Measurements from ENCODE around the gene DDR2. TPM values are rescaled to one million over a fixed set of nuclear protein-coding genes. Genes with fewer than 3 reads are reported as not detected.

Gene DDR2
- total and polyA plus RNA-seq, 8 donors: 28.5 to 47.9 (median 45.0) TPM

- no peak for ATAC-seq
- intact Hi-C loops (cut with DNase I): no loop called here
- H3K36me3 ChIP-seq: no peaks in the 10 kb centered on the region
- no peaks in the 10 kb centered on the region for H3K4me1 ChIP-seq
- H3K27ac ChIP-seq: no peak overlapping the region
- DNase-seq: no peak
- H3K4me3 ChIP-seq: no peak overlapping the region
- H3K9me3 ChIP-seq: no peaks in the 10 kb centered on the region
- no peaks in the 10 kb centered on the region for H3K27me3 ChIP-seq
- TF ChIP-seq, protein P1, sequence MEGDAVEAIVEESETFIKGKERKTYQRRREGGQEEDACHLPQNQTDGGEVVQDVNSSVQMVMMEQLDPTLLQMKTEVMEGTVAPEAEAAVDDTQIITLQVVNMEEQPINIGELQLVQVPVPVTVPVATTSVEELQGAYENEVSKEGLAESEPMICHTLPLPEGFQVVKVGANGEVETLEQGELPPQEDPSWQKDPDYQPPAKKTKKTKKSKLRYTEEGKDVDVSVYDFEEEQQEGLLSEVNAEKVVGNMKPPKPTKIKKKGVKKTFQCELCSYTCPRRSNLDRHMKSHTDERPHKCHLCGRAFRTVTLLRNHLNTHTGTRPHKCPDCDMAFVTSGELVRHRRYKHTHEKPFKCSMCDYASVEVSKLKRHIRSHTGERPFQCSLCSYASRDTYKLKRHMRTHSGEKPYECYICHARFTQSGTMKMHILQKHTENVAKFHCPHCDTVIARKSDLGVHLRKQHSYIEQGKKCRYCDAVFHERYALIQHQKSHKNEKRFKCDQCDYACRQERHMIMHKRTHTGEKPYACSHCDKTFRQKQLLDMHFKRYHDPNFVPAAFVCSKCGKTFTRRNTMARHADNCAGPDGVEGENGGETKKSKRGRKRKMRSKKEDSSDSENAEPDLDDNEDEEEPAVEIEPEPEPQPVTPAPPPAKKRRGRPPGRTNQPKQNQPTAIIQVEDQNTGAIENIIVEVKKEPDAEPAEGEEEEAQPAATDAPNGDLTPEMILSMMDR (IDR thresholded peaks at IDR 0.05): no peak
Observed at GRCh38 chr1:162629077-162629627, 3.1 kb upstream of the DDR2 start.

DNA sequence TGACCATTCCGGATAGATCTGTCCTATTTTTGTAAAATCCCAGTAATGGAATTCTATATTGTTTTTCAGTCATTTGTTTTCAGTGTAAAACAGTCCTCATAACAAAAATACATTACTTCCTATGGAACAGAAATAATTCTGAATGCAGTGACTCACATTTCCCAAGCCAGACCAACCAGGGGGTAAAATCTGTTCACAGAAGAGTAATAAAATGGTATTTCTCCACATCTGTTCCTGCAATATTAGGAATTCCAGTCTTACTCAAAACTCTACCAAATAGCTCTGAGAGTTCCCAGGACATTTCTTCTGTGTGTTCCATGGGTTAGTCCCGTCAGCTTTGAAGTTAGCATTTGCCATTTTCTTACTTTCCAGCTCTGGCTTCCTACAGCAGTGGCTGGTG is 2.6 kb upstream of the DDR2 start:
- H3K4me3 ChIP-seq: no peak overlapping the region
- intact Hi-C loops (cut with DNase I): no loop called here
- no peaks in the 10 kb centered on the region for H3K9me3 ChIP-seq
- TF ChIP-seq, protein P1 (IDR thresholded peaks at IDR 0.05): no peak
- H3K27me3 ChIP-seq: no peaks in the 10 kb centered on the region
- ATAC-seq (no peak), DNase-seq (no peak)
- H3K27ac ChIP-seq: no peak overlapping the region
- no peaks in the 10 kb centered on the region for H3K36me3 ChIP-seq
- no peaks in the 10 kb centered on the region for H3K4me1 ChIP-seq

DNA sequence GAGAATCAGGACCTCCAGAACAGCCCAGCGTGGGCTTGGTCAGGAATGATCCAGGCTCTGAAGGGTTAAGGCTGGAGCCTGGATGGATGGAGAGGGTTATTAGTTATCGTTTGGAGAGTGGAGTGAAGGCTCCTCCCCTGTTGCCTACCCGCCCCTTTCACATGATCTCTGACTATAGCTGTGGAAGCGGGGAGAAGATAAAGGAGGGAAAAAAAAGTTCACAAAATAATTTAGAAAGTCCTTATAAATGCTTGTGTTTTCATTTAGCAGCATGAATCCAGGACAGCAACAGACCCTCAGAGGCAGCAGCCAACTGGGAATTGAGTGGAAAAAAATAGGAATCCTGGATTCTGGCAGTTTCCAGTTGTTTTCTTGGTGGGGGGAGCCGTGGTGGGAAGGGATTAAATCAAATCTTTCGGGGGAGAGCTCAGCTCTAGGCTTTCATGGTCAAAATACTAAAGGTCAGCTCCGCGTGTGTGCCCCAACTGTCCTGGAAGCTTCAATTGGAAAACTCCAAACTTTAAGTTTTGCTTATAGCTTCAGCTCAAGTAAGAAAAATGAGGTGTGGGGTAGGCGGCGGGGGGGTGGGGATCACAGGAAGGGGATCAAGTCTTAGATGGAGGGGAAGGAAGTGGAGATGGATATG is 595 bp upstream of the DDR2 start:
- peak overlapping the region; percentile 58 to 84 for H3K27ac ChIP-seq
- H3K4me3 ChIP-seq: peak overlapping the region; percentile 19 to 29
- intact Hi-C loops (cut with DNase I): no loop called here
- no peaks in the 10 kb centered on the region for H3K36me3 ChIP-seq
- DNase-seq (peak in 2 of 4 donors; percentile 67 to 84), ATAC-seq (peak; percentile 76)
- no peaks in the 10 kb centered on the region for H3K4me1 ChIP-seq
- H3K27me3 ChIP-seq: no peaks in the 10 kb centered on the region
- no peaks in the 10 kb centered on the region for H3K9me3 ChIP-seq
- TF ChIP-seq, protein P1 (IDR thresholded peaks at IDR 0.05): no peak

DNA sequence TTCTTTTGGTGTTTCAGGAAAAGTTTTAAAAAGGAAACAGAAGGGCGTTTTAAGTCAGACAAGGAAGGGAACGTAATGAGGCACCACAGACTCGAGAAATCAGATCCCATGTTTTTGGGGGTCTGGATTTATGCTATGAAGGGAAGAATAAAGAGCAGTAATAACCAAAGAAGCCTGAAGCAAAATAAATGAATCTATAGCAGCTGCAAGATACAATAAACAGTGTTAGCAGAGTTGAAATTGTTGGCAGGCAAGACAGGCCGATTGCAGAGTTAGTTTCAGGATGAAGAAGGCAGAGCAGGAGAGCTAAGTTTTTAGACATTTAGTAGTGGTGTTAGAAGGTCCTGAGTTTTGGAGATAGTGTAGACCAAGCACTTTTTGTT is 425 bp downstream of the DDR2 start:
- intact Hi-C loops (cut with DNase I): no loop called here

DNA sequence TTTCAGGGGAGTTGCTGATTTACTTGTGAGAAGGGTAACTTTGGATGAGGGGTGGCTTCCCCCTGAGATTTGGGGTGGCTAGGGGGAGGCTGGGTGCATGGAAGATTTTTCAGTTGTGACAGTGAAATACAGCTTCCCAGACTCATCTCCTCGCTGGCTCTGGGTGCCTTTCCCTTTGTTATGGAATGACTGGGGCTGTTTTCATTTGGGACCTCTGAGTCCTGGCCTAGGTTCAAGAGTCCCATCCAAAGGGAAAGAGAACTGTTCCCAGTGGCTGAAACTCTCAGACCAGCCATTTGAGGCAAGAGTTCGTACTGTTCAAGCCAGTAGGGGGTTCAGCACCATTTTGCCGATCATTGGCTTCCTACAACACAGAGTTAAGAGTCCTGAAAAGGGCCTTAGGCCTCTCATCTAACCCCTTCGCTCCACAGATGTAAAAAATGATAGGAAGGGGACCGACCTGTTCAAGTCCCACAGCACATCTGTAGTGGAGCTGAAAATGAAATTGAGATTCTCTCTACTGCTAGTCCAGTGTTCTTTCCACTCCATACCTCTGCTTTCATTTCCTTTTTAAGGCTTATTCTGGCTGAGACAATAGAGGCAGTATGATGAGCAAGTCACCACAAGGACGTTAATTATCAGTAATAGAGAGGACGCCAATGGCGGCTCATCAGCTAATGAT is 958 bp downstream of the DDR2 start:
- Histone ChIP-seq H3K27me3 (no peaks in the 10 kb centered on the region), H3K4me1 (no peaks in the 10 kb centered on the region), H3K9me3 (no peaks in the 10 kb centered on the region), H3K27ac (peak overlapping the region; percentile 58 to 84), H3K4me3 (peak overlapping the region; percentile 19 to 29), H3K36me3 (no peaks in the 10 kb centered on the region)
- no peak for ATAC-seq
- intact Hi-C loops (cut with DNase I): no loop called here
- DNase-seq: peak in 1 of 4 donors; percentile 39
- TF ChIP-seq, protein P1 (IDR thresholded peaks at IDR 0.05): no peak

More for the DNA sequence above, 425 bp downstream of the DDR2 start:
- Histone ChIP-seq H3K36me3 (no peaks in the 10 kb centered on the region), H3K27me3 (no peaks in the 10 kb centered on the region), H3K4me3 (peak overlapping the region; percentile 19 to 29), H3K4me1 (no peaks in the 10 kb centered on the region), H3K27ac (peak overlapping the region; percentile 58 to 84), H3K9me3 (no peaks in the 10 kb centered on the region)
- ATAC-seq: peak; percentile 22
- TF ChIP-seq, protein P1 (IDR thresholded peaks at IDR 0.05): no peak
- DNase-seq: peak in 2 of 4 donors; percentile 60 to 64
